ENCODE data around the gene C1D.

DNA sequence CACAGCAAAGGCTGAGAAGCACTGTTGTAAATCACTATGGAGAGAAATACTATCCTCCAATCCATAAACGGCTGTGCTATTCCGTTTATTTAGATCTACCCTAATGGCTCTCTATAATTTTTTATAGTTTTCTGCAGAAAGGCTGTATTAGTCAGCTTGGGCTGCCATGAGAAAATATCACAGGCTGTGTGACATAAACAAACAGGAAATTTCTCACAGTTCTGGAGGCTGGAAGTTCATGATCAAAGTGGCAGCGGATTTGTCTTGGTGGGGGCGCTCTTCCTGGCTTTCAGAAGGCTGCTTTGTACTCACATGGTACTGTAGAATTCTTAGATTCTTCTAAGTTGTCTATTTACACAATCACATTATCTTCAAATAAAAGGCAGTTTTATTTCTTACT is 44.1 kb downstream of the C1D start:
- TF ChIP-seq CTCF (conservative IDR thresholded peaks at IDR 0.05 in 1 of 2, IDR thresholded peaks at IDR 0.05 in 1 of 2; ENCODE audit: low read depth in 1 of 2, low read length in 2 of 2) (no peak), EZH2 (IDR thresholded peaks at IDR 0.05; ENCODE audit: low read length, missing control alignments) (no peak)

Measured in fibroblast of lung (primary cell).